Common myeloid progenitor, CD34-positive (primary cell): ENCODE data around the gene ZNF691.
"Not testable (repeated sequence)": the region's sequence is repeated elsewhere in the genome, so short reads cannot be mapped to it uniquely, and the experiment has no call there.

Source experiments
- CTCF ChIA-PET: fragments of 350-600 bp; sonication (Branson Sonifier 250); formaldehyde crosslinking; loops from one replicate; lab custom pipeline; 2021; ENCODE audit warnings: antibody characterized with exemption; lab: Charles Lee
- POLR2A ChIA-PET: fragments of 350-600 bp; sonication (Branson Sonifier 250); formaldehyde crosslinking; loops from one replicate; lab custom pipeline; 2021; ENCODE audit warnings: antibody characterized with exemption; lab: Charles Lee
- DNase-seq, 3 donors: peaks; one replicate each; pipeline versions ENCODE4 v3.0.0 to v3.0.0-alpha.2; 2013
- H3K27ac ChIP-seq, 2 experiments: 1 replicate in 1 of 2; 2 replicates in 1 of 2; pipeline ENCODE4 v1.7.0; 2013; ENCODE audit warnings: inconsistent platforms in 2 of 2, low read length in 2 of 2, mild to moderate bottlenecking in 2 of 2, low read depth in 1 of 2, moderate library complexity in 1 of 2; ENCODE audit not compliant: severe bottlenecking in 2 of 2, insufficient read depth in 1 of 2, poor library complexity in 1 of 2
- H3K27me3 ChIP-seq, 5 experiments: replicated peaks in 2 of 5; 1 replicate in 3 of 5; 2 replicates in 2 of 5; pipeline versions ENCODE4 v1.6.1 to v1.7.0; 2013; ENCODE audit warnings: low read length in 4 of 5, mild to moderate bottlenecking in 2 of 5, moderate library complexity in 2 of 5, inconsistent platforms in 1 of 5; ENCODE audit not compliant: insufficient read depth in 5 of 5, control insufficient read depth in 4 of 5
- H3K36me3 ChIP-seq, 4 experiments: 1 replicate in 2 of 4; 2 replicates in 2 of 4; pipeline versions ENCODE4 v1.6.1 to v1.7.0; 2013; ENCODE audit warnings: low read length in 3 of 4, control low read depth in 1 of 4, mild to moderate bottlenecking in 1 of 4; ENCODE audit not compliant: control insufficient read depth in 4 of 4, insufficient read depth in 4 of 4
- H3K4me1 ChIP-seq, 4 experiments: 1 replicate in 3 of 4; 2 replicates in 1 of 4; pipeline versions ENCODE4 v1.6.1 to v1.7.1; 2013; ENCODE audit warnings: low read length in 3 of 4, mild to moderate bottlenecking in 3 of 4, control low read depth in 1 of 4, inconsistent platforms in 1 of 4, moderate library complexity in 1 of 4; ENCODE audit not compliant: control insufficient read depth in 4 of 4, insufficient read depth in 4 of 4; ENCODE audit errors: control extremely low read depth in 1 of 4
- H3K4me3 ChIP-seq, 7 experiments: 1 replicate in 4 of 7; 2 replicates in 3 of 7; pipeline versions ENCODE4 v1.5.1 to v1.7.0; 2013; ENCODE audit warnings: mild to moderate bottlenecking in 7 of 7, low read length in 6 of 7, moderate library complexity in 6 of 7, inconsistent platforms in 2 of 7, low read depth in 2 of 7, control low read depth in 1 of 7; ENCODE audit not compliant: insufficient read depth in 4 of 7, control insufficient read depth in 1 of 7; ENCODE audit errors: extremely low read depth in 1 of 7
- H3K9me3 ChIP-seq, 5 experiments: 1 replicate in 4 of 5; 2 replicates in 1 of 5; pipeline versions ENCODE4 v1.6.1 to v1.7.1; 2013; ENCODE audit warnings: low read length in 4 of 5, mild to moderate bottlenecking in 2 of 5, inconsistent platforms in 1 of 5, low read depth in 1 of 5, moderate library complexity in 1 of 5; ENCODE audit not compliant: control insufficient read depth in 4 of 5, insufficient read depth in 2 of 5; ENCODE audit errors: control extremely low read depth in 1 of 5
- WGBS: methylation state at CpG from one replicate; pipeline ENCODE4 v1.1.5; 2013; ENCODE audit not compliant: insufficient coverage; 5-methylcytosine and 5-hydroxymethylcytosine counted together

The ZNF691 gene

DNA sequence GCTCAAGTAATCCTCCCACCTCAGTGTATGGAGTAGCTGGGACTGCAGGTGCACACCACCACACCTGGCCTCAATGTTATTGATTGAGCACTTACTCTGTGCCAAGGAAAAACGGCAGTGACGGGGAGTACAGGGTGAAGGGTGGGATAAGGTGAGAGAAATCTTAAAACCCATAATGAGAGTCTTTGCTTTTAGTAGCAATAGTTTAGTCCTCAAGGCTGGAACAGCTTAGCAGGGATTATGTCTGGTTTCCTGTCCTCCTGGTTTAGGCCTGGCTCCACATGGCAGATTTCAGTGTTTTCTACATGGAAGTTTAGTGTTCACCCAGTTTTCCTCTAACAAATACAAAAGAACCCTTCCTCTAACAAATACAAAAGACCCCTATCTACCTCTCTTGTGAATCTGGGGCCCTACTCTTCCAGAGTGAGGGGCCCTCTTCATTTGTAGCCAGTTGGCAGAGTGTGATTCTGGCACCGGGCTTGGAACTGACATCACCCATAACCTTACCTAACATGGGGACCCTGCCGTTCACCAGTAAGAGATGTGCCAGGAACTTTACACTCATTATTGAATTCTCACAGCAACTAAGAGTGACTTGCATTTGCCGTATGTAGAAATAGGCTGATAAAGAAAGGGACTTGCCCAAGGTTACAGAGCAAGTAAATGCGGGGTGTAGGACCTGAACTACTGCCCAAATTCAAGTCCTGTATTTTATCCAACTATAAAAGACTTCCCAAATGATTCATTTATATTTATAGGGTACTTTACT, 6.9 kb downstream of the ZNF691 start:
- H3K9me3 ChIP-seq, result peaks cover 0 to 18% (median 6%) of the 10 kb centered on the region in 5 experiments
- no peaks in the 10 kb centered on the region for H3K27me3 ChIP-seq
- 100% methylated on average over 1 of the region's 6 CpGs for WGBS
- H3K4me1 ChIP-seq, result no peaks in the 10 kb centered on the region
- H3K27ac ChIP-seq, result no peak overlapping the region
- POLR2A ChIA-PET, result no interaction called here
- DNase-seq, result no peak
- H3K36me3 ChIP-seq, result peaks cover 8 to 39% (median 28%) of the 10 kb centered on the region in 4 experiments
- no peak overlapping the region for H3K4me3 ChIP-seq
- CTCF ChIA-PET, result interaction anchor here (1.2 kb wide), 1 partner anchor 8 kb away, joined by 3 read pairs; no protein-coding TSS in a partner anchor

DNA sequence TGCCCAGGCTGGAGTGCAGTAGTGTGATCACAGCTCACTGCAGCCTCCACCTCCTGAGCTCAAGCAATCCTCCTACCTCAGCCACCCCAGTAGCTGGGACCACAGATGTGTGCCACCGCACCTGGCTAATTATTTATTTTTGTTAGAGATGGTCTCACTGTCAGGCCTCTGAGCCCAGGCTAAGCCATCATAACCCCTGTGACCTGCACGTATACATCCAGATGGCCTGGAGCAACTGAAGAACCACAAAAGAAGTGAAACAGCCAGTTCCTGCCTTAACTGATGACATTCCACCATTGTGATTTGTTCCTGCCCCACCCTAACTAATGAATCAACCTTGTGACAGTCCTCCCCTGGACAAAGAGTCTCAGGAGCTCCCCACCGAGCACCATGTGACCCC, 10.1 kb downstream of the ZNF691 start:
- H3K27me3 ChIP-seq, POLR2A ChIA-PET, H3K4me1 ChIP-seq, CTCF ChIA-PET, H3K27ac ChIP-seq, DNase-seq, H3K4me3 ChIP-seq: not testable (repeated sequence)
- Histone ChIP-seq H3K9me3 (peaks cover 2 to 31% (median 12%) of the 10 kb centered on the region in 5 experiments), H3K36me3 (peaks cover 3 to 12% (median 8%) of the 10 kb centered on the region in 4 experiments)
- WGBS, result 100% methylated on average over 1 of the region's 3 CpGs

- 90% methylated on average over 5 of the region's 5 CpGs for WGBS
- CTCF ChIA-PET, result interaction anchor here (1.2 to 1.4 kb wide), 2 partner anchors 13 to 81 kb away, joined by 3 read pairs; partner anchors contain the start of gene ZNF691
Observed at GRCh38 chr1:42859366-42859765, 13.0 kb downstream of the ZNF691 start.

DNA sequence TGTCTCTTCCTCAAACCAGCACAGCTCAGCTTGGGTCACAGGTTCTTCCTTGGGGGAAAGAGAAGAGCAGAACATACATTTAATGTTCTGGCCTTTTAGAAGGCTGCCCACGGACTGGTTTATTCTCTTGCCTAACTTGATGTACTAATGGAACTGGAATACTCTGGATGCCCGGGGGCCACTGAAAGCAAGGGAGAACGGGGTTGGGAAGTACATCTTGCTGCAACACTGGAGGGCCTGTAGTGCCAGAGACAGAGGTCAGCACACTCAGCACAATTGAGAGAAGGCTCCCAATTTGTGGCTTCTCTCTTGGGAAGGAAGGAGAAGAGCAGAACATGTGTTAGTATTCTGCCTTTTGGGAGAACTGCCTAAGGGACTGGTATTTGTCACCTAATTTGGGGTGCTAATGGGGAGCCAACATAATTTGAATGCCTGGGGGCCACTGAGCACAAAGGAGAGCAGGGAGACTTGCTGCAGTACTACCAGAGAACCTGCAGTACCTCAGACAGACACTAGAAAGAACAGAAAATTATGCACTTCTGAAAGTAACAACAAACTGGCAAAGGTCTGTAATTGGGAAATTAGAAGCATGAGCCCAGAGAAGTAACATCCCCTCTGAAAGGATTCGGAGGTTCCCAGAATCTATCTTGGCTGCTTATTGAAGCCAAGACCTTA, 14.1 kb downstream of the ZNF691 start:
- H3K27ac ChIP-seq, result no peak overlapping the region
- ChIA-PET CTCF (interaction anchor here (1.9 kb wide), 1 partner anchor 13 kb away, joined by 5 read pairs; no protein-coding TSS in a partner anchor), POLR2A (no interaction called here)
- no peak overlapping the region for H3K4me3 ChIP-seq
- no peak for DNase-seq
- no peaks in the 10 kb centered on the region for H3K4me1 ChIP-seq
- WGBS, result 79% methylated on average over 4 of the region's 4 CpGs
- H3K9me3 ChIP-seq, result peaks cover 2 to 34% (median 5%) of the 10 kb centered on the region in 5 experiments
- peaks cover 0 to 2% (median 0%) of the 10 kb centered on the region in 5 experiments for H3K27me3 ChIP-seq
- H3K36me3 ChIP-seq, result no peaks in the 10 kb centered on the region

More at GRCh38 chr1:42859366-42859765, 13.0 kb downstream of the ZNF691 start:
- H3K4me1 ChIP-seq, H3K36me3 ChIP-seq, POLR2A ChIA-PET, DNase-seq, H3K27me3 ChIP-seq, H3K27ac ChIP-seq, H3K4me3 ChIP-seq: not testable (repeated sequence)
- peaks cover 2 to 34% (median 5%) of the 10 kb centered on the region in 5 experiments for H3K9me3 ChIP-seq

- Histone ChIP-seq H3K9me3 (peaks cover 2 to 34% (median 5%) of the 10 kb centered on the region in 5 experiments), H3K27me3 (peaks cover 0 to 2% (median 0%) of the 10 kb centered on the region in 5 experiments), H3K27ac (no peak overlapping the region), H3K4me3 (no peak overlapping the region), H3K36me3 (no peaks in the 10 kb centered on the region), H3K4me1 (no peaks in the 10 kb centered on the region)
- no peak for DNase-seq
- CTCF ChIA-PET, result interaction anchor here (1.9 kb wide), 1 partner anchor 14 kb away, joined by 5 read pairs; no protein-coding TSS in a partner anchor
- POLR2A ChIA-PET, result no interaction called here
Observed at GRCh38 chr1:42861014-42861399, 14.6 kb downstream of the ZNF691 start.

- ChIA-PET CTCF (no interaction called here), POLR2A (no interaction called here)
- no peak for DNase-seq
Observed at GRCh38 chr1:42866549-42866948, 20.1 kb downstream of the ZNF691 start.

GRCh38 chr1:42868466-42868865, 22.1 kb downstream of the ZNF691 start:
- POLR2A ChIA-PET, H3K27me3 ChIP-seq, H3K4me1 ChIP-seq, H3K27ac ChIP-seq, CTCF ChIA-PET, H3K36me3 ChIP-seq, H3K9me3 ChIP-seq, DNase-seq, H3K4me3 ChIP-seq: not testable (repeated sequence)
- 93% methylated on average over 4 of the region's 4 CpGs for WGBS

More at GRCh38 chr1:42866549-42866948, 20.1 kb downstream of the ZNF691 start:
- Histone ChIP-seq H3K4me1 (no peaks in the 10 kb centered on the region), H3K36me3 (no peaks in the 10 kb centered on the region), H3K4me3 (no peak overlapping the region), H3K9me3 (peaks cover 0 to 5% (median 0%) of the 10 kb centered on the region in 5 experiments), H3K27ac (no peak overlapping the region), H3K27me3 (no peaks in the 10 kb centered on the region)
- WGBS, result 100% methylated on average over 4 of the region's 5 CpGs
